Activated CD8-positive, alpha-beta T cell treated with anti-CD3 and anti-CD28 coated beads for 36 hours (primary cell): ENCODE data around the gene ZSCAN12. TPM values are rescaled to one million over a fixed set of nuclear protein-coding genes. Genes with fewer than 3 reads are reported as not detected.

ENCODE experiments used
- ATAC-seq: fragments of 200-7000 bp; cut with Tn5 transposase; one replicate; pipeline ENCODE4 v1.10.0; 2021; ENCODE audit warnings: mild to moderate bottlenecking, moderate library complexity
- CTCF ChIA-PET: fragments of 350-600 bp; sonication (Branson Sonifier 250); formaldehyde crosslinking; loops from one replicate; lab custom pipeline; 2021; ENCODE audit warnings: antibody characterized with exemption; lab: Charles Lee
- POLR2A ChIA-PET: fragments of 350-600 bp; sonication (Branson Sonifier 250); formaldehyde crosslinking; loops from one replicate; lab custom pipeline; 2021; ENCODE audit warnings: antibody characterized with exemption; lab: Charles Lee
- DNase-seq: peaks from one replicate; pipeline ENCODE4 v3.0.0-alpha.2; 2020
- H3K27ac Mint-ChIP-seq: one replicate; pipeline ENCODE4 v1.8.0; 2021; ENCODE audit warnings: mild to moderate bottlenecking, mixed read lengths
- H3K27me3 Mint-ChIP-seq: one replicate; pipeline ENCODE4 v1.8.0; 2021; ENCODE audit warnings: mixed read lengths
- H3K36me3 Mint-ChIP-seq: one replicate; pipeline ENCODE4 v1.8.0; 2021; ENCODE audit warnings: low read depth, mixed read lengths
- H3K4me1 Mint-ChIP-seq: one replicate; pipeline ENCODE4 v1.8.0; 2021; ENCODE audit warnings: low read depth, mixed read lengths
- H3K4me3 Mint-ChIP-seq: one replicate; pipeline ENCODE4 v1.8.0; 2021; ENCODE audit warnings: mild to moderate bottlenecking, moderate library complexity, mixed read lengths
- H3K9me3 Mint-ChIP-seq: one replicate; pipeline ENCODE4 v1.8.0; 2021; ENCODE audit warnings: mixed read lengths
- intact Hi-C: fragments of 100-400 bp; cut with micrococcal nuclease; formaldehyde crosslinking; loops from one replicate; pipeline ENCODE4 v1.10.0; 2022
- total RNA-seq, 2 experiments: library from RNA; stranded (reverse); gene quantifications; one replicate each; pipeline ENCODE4 v1.2.3, GENCODE V29; 2021
- TF ChIP-seq, protein P1 (sequence below): fragments of 200-600 bp; IDR thresholded peaks from one replicate; pipeline ENCODE4 v1.8.0; 2022; ENCODE audit warnings: antibody characterized with exemption, mild to moderate bottlenecking

The ZSCAN12 gene
- total RNA-seq, 2 experiments from 2014 or later, result 7.1 to 7.4 TPM

DNA sequence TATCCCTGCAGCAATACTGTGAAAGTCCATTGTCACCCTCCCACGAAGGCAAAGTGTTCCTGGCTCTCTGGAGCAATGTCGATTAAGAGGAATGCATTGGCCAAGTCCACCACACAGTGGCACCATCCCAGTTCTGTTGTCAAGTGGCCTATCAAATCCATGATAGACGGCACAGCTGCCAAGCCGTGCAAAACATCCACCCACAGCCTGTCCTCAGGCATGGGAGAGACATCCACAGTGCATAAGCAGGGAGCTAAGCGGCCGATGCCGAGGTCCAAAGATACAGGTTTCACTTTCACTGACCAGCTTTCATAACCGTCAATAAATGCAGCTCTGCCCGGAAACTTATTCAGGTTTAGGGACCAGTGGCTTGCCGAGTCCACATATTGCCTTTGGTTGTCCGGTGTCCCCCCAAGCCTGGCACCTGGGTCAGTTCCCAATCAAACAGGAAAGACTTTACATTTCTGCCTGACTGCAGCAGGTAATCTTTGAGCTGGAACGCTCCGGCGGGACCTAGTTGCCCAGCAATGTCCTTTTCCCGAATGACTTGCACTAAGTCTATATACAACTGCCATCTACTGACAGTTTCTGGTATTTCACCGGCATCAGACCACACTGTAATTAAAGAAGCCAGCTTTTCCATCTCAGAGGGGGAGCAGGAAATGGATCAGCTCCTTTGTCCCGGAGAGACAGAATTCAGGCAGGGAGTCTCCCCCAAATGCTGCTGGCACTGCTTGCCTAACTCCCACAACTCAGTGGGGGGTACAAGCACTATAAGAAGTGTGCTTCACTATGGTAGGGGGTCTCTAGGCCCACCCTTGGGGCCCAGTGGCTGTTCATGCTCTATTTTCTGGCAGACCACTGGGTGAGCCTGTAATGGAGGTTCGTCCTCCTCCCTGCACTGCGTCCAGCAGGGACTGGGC lies 43.5 kb downstream of the ZSCAN12 start:
- ChIA-PET CTCF (interaction anchor here (0.6 to 3.5 kb wide), 66 partner anchors 9 to 584 kb away, joined by 3 to 19 read pairs (median 4); partner anchors contain the start of genes ZKSCAN4, ZKSCAN8, ZSCAN16 and ZSCAN26), POLR2A (interaction anchor here (0.8 to 1.4 kb wide), 5 partner anchors 15 to 463 kb away, joined by 3 to 5 read pairs (median 4); partner anchors contain the start of gene ZKSCAN8)
- peak overlapping the region; percentile 82 for H3K4me3 Mint-ChIP-seq
- DNase-seq (peak; percentile 70), ATAC-seq (peak; percentile 91)
- H3K27ac Mint-ChIP-seq, result peak overlapping the region; percentile 80
- peaks cover 21% of the 10 kb centered on the region for H3K4me1 Mint-ChIP-seq
- TF ChIP-seq, protein P1, sequence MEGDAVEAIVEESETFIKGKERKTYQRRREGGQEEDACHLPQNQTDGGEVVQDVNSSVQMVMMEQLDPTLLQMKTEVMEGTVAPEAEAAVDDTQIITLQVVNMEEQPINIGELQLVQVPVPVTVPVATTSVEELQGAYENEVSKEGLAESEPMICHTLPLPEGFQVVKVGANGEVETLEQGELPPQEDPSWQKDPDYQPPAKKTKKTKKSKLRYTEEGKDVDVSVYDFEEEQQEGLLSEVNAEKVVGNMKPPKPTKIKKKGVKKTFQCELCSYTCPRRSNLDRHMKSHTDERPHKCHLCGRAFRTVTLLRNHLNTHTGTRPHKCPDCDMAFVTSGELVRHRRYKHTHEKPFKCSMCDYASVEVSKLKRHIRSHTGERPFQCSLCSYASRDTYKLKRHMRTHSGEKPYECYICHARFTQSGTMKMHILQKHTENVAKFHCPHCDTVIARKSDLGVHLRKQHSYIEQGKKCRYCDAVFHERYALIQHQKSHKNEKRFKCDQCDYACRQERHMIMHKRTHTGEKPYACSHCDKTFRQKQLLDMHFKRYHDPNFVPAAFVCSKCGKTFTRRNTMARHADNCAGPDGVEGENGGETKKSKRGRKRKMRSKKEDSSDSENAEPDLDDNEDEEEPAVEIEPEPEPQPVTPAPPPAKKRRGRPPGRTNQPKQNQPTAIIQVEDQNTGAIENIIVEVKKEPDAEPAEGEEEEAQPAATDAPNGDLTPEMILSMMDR, result peak; percentile 90
- no peaks in the 10 kb centered on the region for H3K36me3 Mint-ChIP-seq
- H3K27me3 Mint-ChIP-seq, result no peaks in the 10 kb centered on the region
- no peaks in the 10 kb centered on the region for H3K9me3 Mint-ChIP-seq
- intact Hi-C loops, result loop anchor here (2.0 to 10.0 kb wide), 3 partner anchors 91 to 451 kb away; partner anchors contain the start of gene ZSCAN26

DNA sequence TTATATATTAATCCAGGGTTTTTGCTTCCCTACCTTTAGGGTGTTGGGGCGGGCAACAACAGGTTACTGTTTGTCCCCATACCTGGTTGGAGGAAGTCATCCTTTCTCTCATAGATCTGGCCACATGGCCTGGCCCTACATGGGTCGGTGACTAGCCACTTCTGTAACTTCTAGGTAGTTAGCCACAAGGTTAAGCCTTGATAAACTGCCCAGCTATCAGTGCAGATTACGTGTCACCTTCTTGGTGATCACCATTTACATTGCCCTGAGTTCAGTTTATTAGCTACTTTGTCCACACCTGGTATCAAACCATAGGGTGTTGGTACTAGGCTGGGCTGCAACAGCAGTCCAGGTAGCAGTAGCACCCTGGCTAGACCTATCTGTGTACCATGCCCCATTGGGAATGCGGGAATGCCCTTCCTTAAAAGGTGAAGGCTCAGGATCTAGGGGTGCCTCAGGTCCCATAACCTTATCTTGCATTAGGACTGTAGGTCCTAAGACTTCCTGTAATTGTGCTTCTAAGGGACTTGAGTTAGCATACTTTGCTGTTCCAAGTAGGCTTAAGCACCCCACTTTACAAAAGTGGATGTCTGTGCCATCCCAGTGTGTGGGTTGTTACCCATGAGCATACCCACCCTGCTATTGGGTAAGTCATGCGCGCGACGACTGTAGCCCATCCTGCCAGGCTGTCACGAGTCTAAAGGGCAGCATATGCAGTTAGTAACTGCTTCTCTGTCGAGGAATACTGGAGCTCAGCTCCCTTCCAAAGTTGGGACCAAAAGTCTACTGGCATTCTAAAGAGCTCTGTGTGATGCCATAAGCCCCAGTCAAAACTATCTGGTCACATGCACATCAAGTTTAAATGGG lies 44.6 kb downstream of the ZSCAN12 start:
- no peaks in the 10 kb centered on the region for H3K9me3 Mint-ChIP-seq
- intact Hi-C loops, result loop anchor here (10.0 kb wide), 2 partner anchors 90 to 450 kb away; partner anchors contain the start of gene ZSCAN26
- peak overlapping the region; percentile 82 for H3K4me3 Mint-ChIP-seq

DNA sequence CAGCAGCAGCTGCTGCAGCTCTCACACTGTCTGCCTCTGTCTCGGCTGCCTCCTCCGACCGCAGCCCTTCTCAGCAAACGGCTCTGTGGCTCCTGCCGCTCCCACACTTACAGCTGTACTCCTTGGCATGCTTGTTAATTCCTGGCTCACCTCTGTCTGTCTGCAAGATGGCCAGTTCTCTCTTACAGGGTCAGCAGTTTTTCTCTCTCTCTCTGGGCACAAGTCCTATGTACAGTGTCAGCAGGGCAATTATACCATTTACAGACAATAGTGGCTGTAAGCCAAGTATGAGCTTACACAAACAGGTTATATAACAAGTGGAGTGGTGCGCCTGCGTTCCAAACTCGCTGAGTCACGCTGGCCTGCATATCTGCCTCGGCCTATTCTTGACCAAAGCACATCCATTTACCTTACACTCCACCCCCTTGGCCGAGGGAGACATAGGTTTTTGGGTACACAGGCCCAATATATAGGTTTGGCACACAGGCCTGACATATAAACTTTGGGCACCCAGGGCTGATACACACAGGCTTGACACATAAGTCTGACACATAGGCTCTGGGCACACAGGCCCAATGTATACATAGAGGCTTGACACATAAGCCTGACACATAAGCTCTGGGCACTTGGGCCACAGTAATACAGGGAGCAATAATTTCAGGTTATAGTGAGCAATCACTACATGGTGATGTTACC lies 45.4 kb downstream of the ZSCAN12 start:
- Mint-ChIP-seq H3K36me3 (no peaks in the 10 kb centered on the region), H3K9me3 (no peaks in the 10 kb centered on the region), H3K27me3 (no peaks in the 10 kb centered on the region), H3K27ac (no peak overlapping the region), H3K4me3 (no peak overlapping the region), H3K4me1 (peaks cover 31% of the 10 kb centered on the region)
- ATAC-seq, result no peak
- intact Hi-C loops, result loop anchor here (10.0 kb wide), 2 partner anchors 89 to 449 kb away; partner anchors contain the start of gene ZSCAN26
- DNase-seq, result no peak
- ChIA-PET POLR2A (no interaction called here), CTCF (interaction anchor here (0.9 to 3.5 kb wide), 4 partner anchors 102 to 231 kb away, joined by 3 to 18 read pairs (median 6); partner anchors contain the start of genes ZKSCAN4 and ZKSCAN8)
- TF ChIP-seq, protein P1, result no peak

More for the DNA sequence above, 44.6 kb downstream of the ZSCAN12 start:
- TF ChIP-seq, protein P1, result no peak
- POLR2A ChIA-PET, result interaction anchor here (1.2 to 1.4 kb wide), 2 partner anchors 14 to 17 kb away, joined by 3 to 4 read pairs; no protein-coding TSS in a partner anchor
- no peaks in the 10 kb centered on the region for H3K27me3 Mint-ChIP-seq
- ATAC-seq (no peak), DNase-seq (no peak)
- no peak overlapping the region for H3K27ac Mint-ChIP-seq
- H3K4me1 Mint-ChIP-seq, result peaks cover 28% of the 10 kb centered on the region
- CTCF ChIA-PET, result interaction anchor here (0.6 to 3.5 kb wide), 34 partner anchors 12 to 583 kb away, joined by 3 to 19 read pairs (median 4); partner anchors contain the start of genes ZKSCAN4, ZKSCAN8, ZSCAN26 and ZSCAN31
- H3K36me3 Mint-ChIP-seq, result no peaks in the 10 kb centered on the region

DNA sequence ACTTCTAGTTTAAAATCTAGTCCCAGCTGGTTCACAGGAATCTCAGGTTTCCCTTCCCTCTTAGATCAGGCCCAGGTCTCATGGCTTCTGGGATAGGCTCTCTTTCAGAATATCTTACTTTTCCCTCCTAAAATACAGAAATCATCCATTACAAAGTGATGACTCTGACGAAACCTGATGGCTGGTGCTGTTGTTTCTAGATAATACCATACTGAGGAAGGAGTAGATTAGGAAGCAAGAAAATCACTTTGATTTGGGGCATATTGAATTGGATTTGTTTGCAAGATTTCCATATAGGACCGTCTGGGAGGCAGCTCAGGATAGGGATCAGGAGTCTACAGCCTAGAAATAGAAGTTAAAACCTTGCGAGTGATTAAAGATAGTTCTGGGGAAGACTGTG lies 46.2 kb downstream of the ZSCAN12 start:
- Mint-ChIP-seq H3K4me1 (peaks cover 31% of the 10 kb centered on the region), H3K4me3 (no peak overlapping the region), H3K36me3 (no peaks in the 10 kb centered on the region), H3K9me3 (no peaks in the 10 kb centered on the region), H3K27ac (no peak overlapping the region), H3K27me3 (no peaks in the 10 kb centered on the region)
- CTCF ChIA-PET, result interaction anchor here (1.2 kb wide), 1 partner anchor 230 kb away, joined by 3 read pairs; no protein-coding TSS in a partner anchor
- DNase-seq, result no peak
- POLR2A ChIA-PET, result no interaction called here
- ATAC-seq, result no peak
- intact Hi-C loops, result loop anchor here (10.0 kb wide), 2 partner anchors 89 to 449 kb away; partner anchors contain the start of gene ZSCAN26
- TF ChIP-seq, protein P1, result no peak
